Erythroblast (primary cell): Measurements from ENCODE around the gene PRR29.

Source experiments
- DNase-seq, 2 experiments: peaks; one replicate each; lab custom pipeline; 2025; lab: John Stamatoyannopoulos, UW
- GATA1 ChIP-seq: IDR thresholded peaks from 2 replicates; pipeline ENCODE4 v1.6.1; 2011; ENCODE audit warnings: low read depth, mild to moderate bottlenecking, control low read depth, low read length, moderate library complexity
- POLR2A ChIP-seq: IDR thresholded peaks from 2 replicates; pipeline ENCODE4 v1.6.1; 2011; ENCODE audit warnings: mild to moderate bottlenecking, low read length

PRR29 gene

GRCh38 chr17:64022611-64023063 is 24.5 kb downstream of the PRR29 start:
- DNase-seq = peak; percentile 75 to 85
- TF ChIP-seq POLR2A (no peak), GATA1 (no peak)

GRCh38 chr17:64024215-64024654 is 26.1 kb downstream of the PRR29 start:
- peak; percentile 93 to 97 for DNase-seq
- no peak for TF ChIP-seq GATA1
- peak; percentile 87 for TF ChIP-seq POLR2A

GRCh38 chr17:64024781-64025731 is 26.9 kb downstream of the PRR29 start:
- peak in 1 of 2 experiments; percentile 72 for DNase-seq
- TF ChIP-seq GATA1 (no peak), POLR2A (peak; percentile 29)

- TF ChIP-seq POLR2A (no peak), GATA1 (no peak)
Measured at GRCh38 chr17:64025732-64026294, 27.7 kb downstream of the PRR29 start.

GRCh38 chr17:64028874-64029464 is 30.8 kb downstream of the PRR29 start:
- DNase-seq = peak; percentile 64 to 82
- TF ChIP-seq GATA1 = no peak
- no peak for TF ChIP-seq POLR2A

More at GRCh38 chr17:64025732-64026294, 27.7 kb downstream of the PRR29 start:
- DNase-seq = peak; percentile 94 to 95

GRCh38 chr17:64032081-64032480 is 33.9 kb downstream of the PRR29 start:
- DNase-seq = no peak
- TF ChIP-seq POLR2A = no peak
- no peak for TF ChIP-seq GATA1

- TF ChIP-seq GATA1 (no peak), POLR2A (no peak)
- no peak for DNase-seq
Measured at GRCh38 chr17:64036198-64036922, 38.2 kb downstream of the PRR29 start.

GRCh38 chr17:64037180-64037579 is 39.0 kb downstream of the PRR29 start:
- TF ChIP-seq POLR2A = no peak
- TF ChIP-seq GATA1 = no peak
- no peak for DNase-seq

- no peak for DNase-seq
- TF ChIP-seq POLR2A = no peak
- TF ChIP-seq GATA1 = no peak
Measured at GRCh38 chr17:64037802-64038201, 39.7 kb downstream of the PRR29 start.

- no peak for DNase-seq
Measured at GRCh38 chr17:64038331-64039105, 40.4 kb downstream of the PRR29 start.

GRCh38 chr17:64039106-64039400 is 40.9 kb downstream of the PRR29 start:
- no peak for DNase-seq

More at GRCh38 chr17:64038331-64039105, 40.4 kb downstream of the PRR29 start:
- no peak for TF ChIP-seq POLR2A
- no peak for TF ChIP-seq GATA1

GRCh38 chr17:64040206-64040605 is 42.1 kb downstream of the PRR29 start:
- no peak for DNase-seq

More at GRCh38 chr17:64039106-64039400, 40.9 kb downstream of the PRR29 start:
- no peak for TF ChIP-seq POLR2A

GRCh38 chr17:64041912-64042311 is 43.8 kb downstream of the PRR29 start:
- no peak for DNase-seq
- TF ChIP-seq POLR2A = no peak
- no peak for TF ChIP-seq GATA1

More at GRCh38 chr17:64040206-64040605, 42.1 kb downstream of the PRR29 start:
- TF ChIP-seq POLR2A (no peak), GATA1 (no peak)
